GM12892 (cell line): ENCODE results near the gene LYPD6.

Source experiments
- POLR2A ChIP-seq: IDR thresholded peaks from 2 replicates; pipeline ENCODE4 v1.6.1; 2011; ENCODE audit warnings: low read depth, low read length, control low read depth
- POLR2AphosphoS5 ChIP-seq: IDR thresholded peaks from 2 replicates; pipeline ENCODE4 v1.6.1; 2011; ENCODE audit warnings: low read depth, low read length, control low read depth

DNA sequence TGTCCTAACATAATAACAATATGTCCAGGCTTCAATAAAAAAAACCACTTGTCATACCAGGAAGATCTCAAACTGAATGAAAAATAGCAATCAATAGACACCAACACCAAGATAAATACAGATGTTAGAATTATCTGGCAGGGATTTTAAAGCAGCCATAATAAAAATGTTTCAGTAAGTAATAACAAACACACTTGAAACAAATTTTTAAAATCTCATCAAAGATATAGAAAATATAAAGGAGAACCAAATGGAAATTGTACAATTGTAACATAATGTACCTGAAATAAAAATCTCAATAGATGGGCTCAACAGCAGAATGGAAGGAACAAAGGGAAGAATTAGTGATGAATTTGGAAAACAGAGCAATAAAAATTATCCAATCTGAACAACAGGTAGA is 128.1 kb downstream of the LYPD6 start:
- TF ChIP-seq POLR2AphosphoS5 (no peak), POLR2A (no peak)
